Caco-2 (cell line): ENCODE results near the gene GIGYF1. TPM values are rescaled to one million over a fixed set of nuclear protein-coding genes. Genes with fewer than 3 reads are reported as not detected.

Source experiments
- BruUV-seq: library from RNA; stranded (reverse); fragments of 400-500 nt; replicated peaks from 2 replicates; lab custom pipeline; 2021; lab: Mats Ljungman, UMichigan
- CTCF ChIA-PET: fragments of 300-600 bp; sonication (Branson Sonifier 250); formaldehyde crosslinking; loops from one replicate; lab custom pipeline; 2022; ENCODE audit warnings: antibody characterized with exemption; lab: Charles Lee
- POLR2A ChIA-PET: fragments of 300-600 bp; sonication (Branson Sonifier 250); formaldehyde crosslinking; loops from one replicate; lab custom pipeline; 2022; ENCODE audit warnings: antibody characterized with exemption; lab: Charles Lee
- DNase-seq, 2 experiments: peaks; one replicate each; pipeline versions ENCODE4 v3.0.0 to v3.0.0-alpha.2; 2020 to 2022
- H3K27me3 ChIP-seq: replicated peaks from 2 replicates; pipeline ENCODE4 v1.6.0; 2011; ENCODE audit warnings: low read length; ENCODE audit not compliant: control insufficient read depth, insufficient read depth
- H3K36me3 ChIP-seq: 2 replicates; pipeline ENCODE4 v1.5.1; 2011; ENCODE audit warnings: low read length; ENCODE audit not compliant: control insufficient read depth, insufficient read depth
- H3K4me1 ChIP-seq: fragments of 250-450 bp; sonication (Bioruptor Pico); 2 replicates; pipeline ENCODE4 v1.5.1; 2020; ENCODE audit warnings: mild to moderate bottlenecking
- H3K4me3 ChIP-seq: 2 replicates; pipeline ENCODE4 v1.5.1; 2011; ENCODE audit warnings: low read depth, mild to moderate bottlenecking, control low read depth, low read length
- H3K9me3 ChIP-seq: fragments of 250-450 bp; sonication (Bioruptor Pico); 2 replicates; pipeline ENCODE4 v1.5.1; 2020; ENCODE audit warnings: mild to moderate bottlenecking, moderate library complexity
- H3K27ac Mint-ChIP-seq: one replicate; pipeline ENCODE4 v1.8.0; 2022; ENCODE audit warnings: mixed read lengths; ENCODE audit not compliant: unreplicated experiment
- H3K27me3 Mint-ChIP-seq: one replicate; pipeline ENCODE4 v1.8.0; 2022; ENCODE audit warnings: mixed read lengths; ENCODE audit not compliant: insufficient read depth, unreplicated experiment
- H3K36me3 Mint-ChIP-seq: one replicate; pipeline ENCODE4 v1.8.0; 2022; ENCODE audit warnings: mild to moderate bottlenecking, mixed read lengths; ENCODE audit not compliant: insufficient read depth, unreplicated experiment
- H3K4me1 Mint-ChIP-seq: one replicate; pipeline ENCODE4 v1.8.0; 2022; ENCODE audit warnings: low read depth, mixed read lengths; ENCODE audit not compliant: unreplicated experiment
- H3K4me3 Mint-ChIP-seq: one replicate; pipeline ENCODE4 v1.8.0; 2022; ENCODE audit warnings: mild to moderate bottlenecking, moderate library complexity, mixed read lengths; ENCODE audit not compliant: unreplicated experiment
- H3K9me3 Mint-ChIP-seq: one replicate; pipeline ENCODE4 v1.8.0; 2022; ENCODE audit warnings: mixed read lengths; ENCODE audit not compliant: unreplicated experiment
- CTCF ChIP-seq, 2 experiments: fragments of 200-600 bp in 1 of 2; IDR thresholded peaks; 1 replicate in 1 of 2; 2 replicates in 1 of 2; pipeline versions ENCODE4 v1.5.1 to v1.8.0; 2011 to 2022; ENCODE audit warnings: antibody characterized with exemption in 1 of 2, control low read depth in 1 of 2, inconsistent platforms in 1 of 2, low read depth in 1 of 2, low read length in 1 of 2, mild to moderate bottlenecking in 1 of 2, moderate library complexity in 1 of 2; ENCODE audit not compliant: insufficient read depth in 1 of 2, severe bottlenecking in 1 of 2, unreplicated experiment in 1 of 2
- intact Hi-C: fragments of 100-400 bp; cut with micrococcal nuclease; formaldehyde crosslinking; loops from one replicate; pipeline ENCODE4 v1.10.0; 2022; ENCODE audit not compliant: unreplicated experiment
- total RNA-seq: library from RNA; stranded (reverse); gene quantifications from 2 replicates; pipeline ENCODE4 v1.2.3, GENCODE V29; 2022

Gene GIGYF1
- total RNA-seq, 1 experiment from 2014 or later = 53.1 TPM

GRCh38 chr7:100632951-100633717 is 60.9 kb downstream of the GIGYF1 start:
- Mint-ChIP-seq H3K36me3 (peaks cover 22% of the 10 kb centered on the region), H3K9me3 (no peaks in the 10 kb centered on the region), H3K4me3 (peak overlapping the region; percentile 79), H3K27me3 (no peaks in the 10 kb centered on the region), H3K27ac (peak overlapping the region; percentile 92), H3K4me1 (no peaks in the 10 kb centered on the region)
- Histone ChIP-seq H3K4me1 (no peaks in the 10 kb centered on the region), H3K9me3 (no peaks in the 10 kb centered on the region), H3K36me3 (no peaks in the 10 kb centered on the region), H3K27me3 (no peaks in the 10 kb centered on the region), H3K4me3 (peak overlapping the region; percentile 52)
- peak; percentile 85 to 86 for DNase-seq
- no TSS peak for BruUV-seq
- intact Hi-C loops = loop anchor here (1.0 to 5.0 kb wide), 3 partner anchors 28 to 59 kb away; partner anchors contain the start of genes GIGYF1 and GNB2
- POLR2A ChIA-PET = interaction anchor here (0.6 to 1.6 kb wide), 6 partner anchors 21 to 73 kb away, joined by 3 to 15 read pairs (median 5); partner anchors contain the start of genes FBXO24, LRCH4, MOSPD3 and POP7
- CTCF ChIA-PET = interaction anchor here (0.6 to 3.5 kb wide), 21 partner anchors 12 to 363 kb away, joined by 3 to 39 read pairs (median 6); partner anchors contain the start of genes EPHB4, FBXO24, GNB2 and LRCH4
- peak; percentile 67 to 70 for TF ChIP-seq CTCF (IDR thresholded peaks at IDR 0.05; ENCODE audit: insufficient read depth in 1 of 2, low read depth in 1 of 2, low read length in 1 of 2, severe bottlenecking in 1 of 2, unreplicated experiment in 1 of 2)

GRCh38 chr7:100630066-100630465 is 64.0 kb downstream of the GIGYF1 start:
- no peak overlapping the region for H3K4me3 Mint-ChIP-seq
- no peaks in the 10 kb centered on the region for H3K27me3 ChIP-seq
- no peaks in the 10 kb centered on the region for H3K4me1 Mint-ChIP-seq
- CTCF ChIA-PET = interaction anchor here (0.6 to 1.9 kb wide), 5 partner anchors 13 to 144 kb away, joined by 3 to 5 read pairs (median 4); partner anchors contain the start of genes GNB2 and MOSPD3
- no peak for TF ChIP-seq CTCF (IDR thresholded peaks at IDR 0.05; ENCODE audit: insufficient read depth in 1 of 2, low read depth in 1 of 2, low read length in 1 of 2, severe bottlenecking in 1 of 2, unreplicated experiment in 1 of 2)
- DNase-seq = no peak
- H3K9me3 ChIP-seq = no peaks in the 10 kb centered on the region
- no peaks in the 10 kb centered on the region for H3K27me3 Mint-ChIP-seq
- intact Hi-C loops = loop anchor here (5.0 kb wide), 1 partner anchor 62 kb away; the partner anchor contains the start of gene GIGYF1
- no TSS peak for BruUV-seq
- POLR2A ChIA-PET = no interaction called here
- no peaks in the 10 kb centered on the region for H3K4me1 ChIP-seq
- H3K9me3 Mint-ChIP-seq = no peaks in the 10 kb centered on the region
- no peak overlapping the region for H3K27ac Mint-ChIP-seq
- no peak overlapping the region for H3K4me3 ChIP-seq
- H3K36me3 ChIP-seq = no peaks in the 10 kb centered on the region
- H3K36me3 Mint-ChIP-seq = peaks cover 21% of the 10 kb centered on the region

Other genes with a start within 250 kb of the GIGYF1 start
- gene SPACDR, start 230.0 kb downstream of the GIGYF1 start, total RNA-seq = 0.41 and 0.84 TPM in 2 replicates
- 27.2 and 32.0 TPM in 2 replicates for gene TSC22D4, start 215.0 kb downstream of the GIGYF1 start, total RNA-seq
- 1.3 and 1.7 TPM in 2 replicates for gene NYAP1, start 210.3 kb downstream of the GIGYF1 start, total RNA-seq
- gene AGFG2, start 155.0 kb downstream of the GIGYF1 start, total RNA-seq = 58.5 and 60.7 TPM in 2 replicates
- 1.9 and 2.0 TPM in 2 replicates for gene SAP25, start 120.3 kb downstream of the GIGYF1 start, total RNA-seq
- 69.5 and 71.4 TPM in 2 replicates for gene LRCH4, start 108.1 kb downstream of the GIGYF1 start, total RNA-seq
- 1.4 and 1.5 TPM in 2 replicates for gene FBXO24, start 107.9 kb downstream of the GIGYF1 start, total RNA-seq
- gene PCOLCE, start 91.9 kb downstream of the GIGYF1 start, total RNA-seq = 10.4 and 12.9 TPM in 2 replicates
- gene MOSPD3, start 81.7 kb downstream of the GIGYF1 start, total RNA-seq = 24.6 and 24.7 TPM in 2 replicates
- gene TFR2, start 52.7 kb downstream of the GIGYF1 start, total RNA-seq = 8.1 and 9.7 TPM in 2 replicates
- not detected in 2 replicates for gene ACTL6B, start 37.8 kb downstream of the GIGYF1 start, total RNA-seq
- 200 and 216 TPM in 2 replicates for gene GNB2, start 20.5 kb downstream of the GIGYF1 start, total RNA-seq
- gene POP7, start 11.9 kb upstream of the GIGYF1 start, total RNA-seq = 65.7 and 66.9 TPM in 2 replicates
- 0.72 and 1.1 TPM in 2 replicates for gene EPO, start 26.2 kb upstream of the GIGYF1 start, total RNA-seq
- gene ZAN, start 39.3 kb upstream of the GIGYF1 start, total RNA-seq = not detected in 2 replicates
- 112 and 117 TPM in 2 replicates for gene EPHB4, start 133.3 kb upstream of the GIGYF1 start, total RNA-seq
- gene SLC12A9, start 158.5 kb upstream of the GIGYF1 start, total RNA-seq = 59.0 and 60.7 TPM in 2 replicates
- gene TRIP6, start 173.1 kb upstream of the GIGYF1 start, total RNA-seq = 66.6 and 75.5 TPM in 2 replicates
- 211 and 243 TPM in 2 replicates for gene SRRT, start 180.9 kb upstream of the GIGYF1 start, total RNA-seq
- 4.6 and 5.3 TPM in 2 replicates for gene UFSP1, start 195.5 kb upstream of the GIGYF1 start, total RNA-seq
- gene ACHE, start 201.6 kb upstream of the GIGYF1 start, total RNA-seq = 16.5 and 19.0 TPM in 2 replicates